Tibial artery (tissue), 4 donors: ENCODE measurements around the gene PERCC1.

Experiments
- DNase-seq, 2 donors: peaks; one replicate each; pipeline ENCODE4 v3.0.0-alpha.2; 2019
- H3K27ac ChIP-seq, 2 donors: fragments of 200-600 bp; sonication (generic) in 1 of 2; 1 replicate in 1 of 2; 2 replicates in 1 of 2; pipeline ENCODE4 v1.5.1; 2018 to 2019; ENCODE audit warnings: mild to moderate bottlenecking in 1 of 2
- H3K27me3 ChIP-seq, 2 donors: fragments of 200-600 bp; sonication (generic) in 1 of 2; one replicate each; pipeline versions ENCODE4 v1.5.1 to v1.6.0; 2016 to 2019
- H3K36me3 ChIP-seq, 3 donors: fragments of 200-600 bp; sonication (generic) in 2 of 3; one replicate each; pipeline ENCODE4 v1.5.1; 2016 to 2019; ENCODE audit warnings: mild to moderate bottlenecking in 2 of 3
- H3K4me1 ChIP-seq, 4 donors: fragments of 200-600 bp; sonication (generic) in 2 of 4; 1 replicate in 3 of 4; 2 replicates in 1 of 4; pipeline ENCODE4 v1.5.1; 2016 to 2019
- H3K4me3 ChIP-seq, 2 donors: fragments of 200-600 bp; sonication (generic) in 1 of 2; 1 replicate in 1 of 2; 2 replicates in 1 of 2; pipeline ENCODE4 v1.5.1; 2018 to 2019; ENCODE audit warnings: mild to moderate bottlenecking in 2 of 2
- H3K9me3 ChIP-seq, 3 donors: fragments of 200-600 bp; sonication (generic) in 1 of 3; one replicate each; pipeline ENCODE4 v1.5.1; 2016 to 2019
- CTCF ChIP-seq, 2 experiments: fragments of 200-600 bp in 1 of 2; fragments of 450-650 bp in 1 of 2; IDR thresholded peaks; one replicate each; pipeline ENCODE4 v1.5.1; 2017 to 2019; ENCODE audit warnings: antibody characterized with exemption in 2 of 2, mild to moderate bottlenecking in 1 of 2, moderate library complexity in 1 of 2
- intact Hi-C: fragments of 100-400 bp; cut with DNase I; formaldehyde crosslinking; loops from one replicate; pipeline ENCODE4 v1.15.0; 2023; ENCODE audit warnings: low total_unique reads

The PERCC1 gene

GRCh38 chr16:1470481-1471251, 39.8 kb downstream of the PERCC1 start:
- H3K36me3 ChIP-seq: peaks cover 0 to 12% (median 0%) of the 10 kb centered on the region in 3 donors
- no peaks in the 10 kb centered on the region for H3K9me3 ChIP-seq
- DNase-seq: no peak
- H3K27me3 ChIP-seq: no peaks in the 10 kb centered on the region
- no peak overlapping the region for H3K27ac ChIP-seq
- peaks cover 0 to 30% (median 18%) of the 10 kb centered on the region in 4 donors for H3K4me1 ChIP-seq
- H3K4me3 ChIP-seq: no peak overlapping the region
- TF ChIP-seq CTCF (IDR thresholded peaks at IDR 0.05): no peak
- intact Hi-C loops: loop anchor here (10.0 kb wide), 1 partner anchor 46 kb away; the partner anchor contains the start of gene UQCC4

DNA sequence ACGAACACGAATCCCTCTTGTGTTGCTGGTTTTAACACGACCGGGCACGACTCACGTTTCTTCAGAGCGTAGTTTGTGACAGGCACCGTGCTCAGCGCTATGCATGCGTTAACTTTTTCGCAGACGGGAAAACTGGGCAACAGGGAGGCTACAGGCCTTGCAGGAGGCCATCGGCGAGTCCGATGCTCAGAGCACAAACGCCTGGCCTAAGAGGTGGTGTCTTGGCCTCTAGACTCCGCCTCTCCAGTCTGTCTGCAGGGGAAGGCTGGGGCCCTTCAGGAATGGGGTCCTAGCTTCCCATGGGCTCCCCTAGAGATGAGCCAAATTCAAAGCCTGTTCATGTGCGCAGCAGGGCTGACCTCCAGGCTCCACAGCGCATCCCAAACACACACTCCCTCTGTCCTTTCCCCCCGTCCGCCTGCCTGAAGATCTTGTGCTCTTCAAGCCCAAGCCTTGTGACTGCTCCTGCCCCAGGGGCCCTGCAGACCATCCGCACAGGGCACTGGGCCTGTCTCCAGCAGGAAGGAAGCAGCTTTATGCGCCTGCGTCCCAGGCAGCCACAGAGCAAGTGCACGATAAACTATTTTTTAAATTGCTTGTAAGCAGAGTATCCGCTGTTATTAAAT, 40.8 kb downstream of the PERCC1 start:
- intact Hi-C loops: loop anchor here (10.0 kb wide), 1 partner anchor 47 kb away; the partner anchor contains the start of gene UQCC4
- Histone ChIP-seq H3K9me3 (no peaks in the 10 kb centered on the region), H3K4me3 (no peak overlapping the region), H3K36me3 (peaks cover 0 to 7% (median 0%) of the 10 kb centered on the region in 3 donors), H3K27ac (no peak overlapping the region), H3K27me3 (no peaks in the 10 kb centered on the region), H3K4me1 (peaks cover 0 to 33% (median 20%) of the 10 kb centered on the region in 4 donors)
- no peak for DNase-seq
- TF ChIP-seq CTCF (IDR thresholded peaks at IDR 0.05): no peak

- H3K36me3 ChIP-seq: peaks cover 0 to 7% (median 0%) of the 10 kb centered on the region in 3 donors
- no peak for TF ChIP-seq CTCF (IDR thresholded peaks at IDR 0.05)
- H3K9me3 ChIP-seq: no peaks in the 10 kb centered on the region
- intact Hi-C loops: loop anchor here (10.0 kb wide), 1 partner anchor 48 kb away; the partner anchor contains the start of gene UQCC4
- no peak for DNase-seq
- H3K27ac ChIP-seq: no peak overlapping the region
- peaks cover 0 to 33% (median 20%) of the 10 kb centered on the region in 4 donors for H3K4me1 ChIP-seq
- H3K4me3 ChIP-seq: no peak overlapping the region
- H3K27me3 ChIP-seq: no peaks in the 10 kb centered on the region
These were observed 42.1 kb downstream of the PERCC1 start for GRCh38 chr16:1472974-1473373.

GRCh38 chr16:1474082-1474795, 43.4 kb downstream of the PERCC1 start:
- Histone ChIP-seq H3K27ac (peak overlapping the region; percentile 85 to 88), H3K4me1 (peaks cover 0 to 33% (median 20%) of the 10 kb centered on the region in 4 donors), H3K27me3 (no peaks in the 10 kb centered on the region), H3K4me3 (peak overlapping the region; percentile 79 to 95), H3K36me3 (peaks cover 0 to 7% (median 0%) of the 10 kb centered on the region in 3 donors), H3K9me3 (no peaks in the 10 kb centered on the region)
- no peak for TF ChIP-seq CTCF (IDR thresholded peaks at IDR 0.05)
- intact Hi-C loops: loop anchor here (10.0 kb wide), 1 partner anchor 49 kb away; the partner anchor contains the start of gene UQCC4
- DNase-seq: no peak

- no peak for TF ChIP-seq CTCF (IDR thresholded peaks at IDR 0.05)
- H3K4me1 ChIP-seq: peaks cover 0 to 33% (median 20%) of the 10 kb centered on the region in 4 donors
- no peaks in the 10 kb centered on the region for H3K27me3 ChIP-seq
- H3K9me3 ChIP-seq: no peaks in the 10 kb centered on the region
- peak within 1 kb of the TSS; percentile 85 to 88 for H3K27ac ChIP-seq
- peak; percentile 90 to 94 for DNase-seq
- peak within 1 kb of the TSS; percentile 79 to 95 for H3K4me3 ChIP-seq
- intact Hi-C loops: loop anchor here (5.0 to 10.0 kb wide), 2 partner anchors 50 to 142 kb away; partner anchors contain the start of gene UQCC4
- H3K36me3 ChIP-seq: peaks cover 0 to 7% (median 0%) of the 10 kb centered on the region in 3 donors
These were observed 44.1 kb downstream of the PERCC1 start, which contains the start of gene CLCN7 for GRCh38 chr16:1474796-1475551. Gene CLCN7, minus strand, starts transcription at chr16:1475028. Its CDS starts 54 bp downstream, at chr16:1474974.
